ENCODE data around the gene NADSYN1. TPM values are rescaled to one million over a fixed set of nuclear protein-coding genes. Genes with fewer than 3 reads are reported as not detected.

Gene NADSYN1
- total RNA-seq, 1 donor from 2014 or later: 66.6 TPM

DNA sequence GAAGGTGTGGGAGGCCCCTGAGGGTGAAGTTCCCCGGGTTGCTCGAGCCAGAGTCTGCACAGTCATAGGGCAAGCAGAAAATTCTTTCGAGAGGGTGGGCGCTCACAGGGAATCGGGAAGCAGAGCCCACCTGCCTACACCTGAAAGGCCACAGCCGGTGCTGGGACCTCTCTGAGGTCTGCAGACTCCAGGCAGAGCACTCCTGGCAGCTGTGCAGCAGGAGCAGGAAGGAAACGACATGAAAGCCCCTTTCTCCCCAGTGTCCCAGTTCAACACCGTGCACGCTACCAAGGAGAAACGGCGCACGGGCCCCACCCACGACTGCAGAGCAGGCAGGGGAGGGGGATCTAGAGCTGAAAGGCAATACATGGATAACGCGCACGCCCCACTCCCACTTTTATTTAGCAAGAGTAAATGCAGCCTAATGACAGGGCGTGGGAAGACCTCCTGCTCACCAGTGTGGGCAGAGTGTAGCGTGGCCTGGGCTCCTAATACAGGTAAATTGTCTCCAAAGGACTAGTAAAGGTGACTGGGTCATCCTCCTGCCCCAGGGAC, 18.4 kb upstream of the NADSYN1 start:
- peaks cover 3% of the 10 kb centered on the region for H3K36me3 Mint-ChIP-seq
- no peak overlapping the region for H3K4me3 Mint-ChIP-seq
- H3K27me3 Mint-ChIP-seq: no peaks in the 10 kb centered on the region
- no peak for DNase-seq (ENCODE audit: extremely low spot score, unreplicated experiment)
- H3K27ac Mint-ChIP-seq: no peak overlapping the region
- H3K4me1 Mint-ChIP-seq (ENCODE audit: unreplicated experiment): peaks cover 10% of the 10 kb centered on the region
- H3K9me3 Mint-ChIP-seq: no peaks in the 10 kb centered on the region
- TF ChIP-seq, protein P1, sequence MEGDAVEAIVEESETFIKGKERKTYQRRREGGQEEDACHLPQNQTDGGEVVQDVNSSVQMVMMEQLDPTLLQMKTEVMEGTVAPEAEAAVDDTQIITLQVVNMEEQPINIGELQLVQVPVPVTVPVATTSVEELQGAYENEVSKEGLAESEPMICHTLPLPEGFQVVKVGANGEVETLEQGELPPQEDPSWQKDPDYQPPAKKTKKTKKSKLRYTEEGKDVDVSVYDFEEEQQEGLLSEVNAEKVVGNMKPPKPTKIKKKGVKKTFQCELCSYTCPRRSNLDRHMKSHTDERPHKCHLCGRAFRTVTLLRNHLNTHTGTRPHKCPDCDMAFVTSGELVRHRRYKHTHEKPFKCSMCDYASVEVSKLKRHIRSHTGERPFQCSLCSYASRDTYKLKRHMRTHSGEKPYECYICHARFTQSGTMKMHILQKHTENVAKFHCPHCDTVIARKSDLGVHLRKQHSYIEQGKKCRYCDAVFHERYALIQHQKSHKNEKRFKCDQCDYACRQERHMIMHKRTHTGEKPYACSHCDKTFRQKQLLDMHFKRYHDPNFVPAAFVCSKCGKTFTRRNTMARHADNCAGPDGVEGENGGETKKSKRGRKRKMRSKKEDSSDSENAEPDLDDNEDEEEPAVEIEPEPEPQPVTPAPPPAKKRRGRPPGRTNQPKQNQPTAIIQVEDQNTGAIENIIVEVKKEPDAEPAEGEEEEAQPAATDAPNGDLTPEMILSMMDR (conservative IDR thresholded peaks at IDR 0.05): no peak

DNA sequence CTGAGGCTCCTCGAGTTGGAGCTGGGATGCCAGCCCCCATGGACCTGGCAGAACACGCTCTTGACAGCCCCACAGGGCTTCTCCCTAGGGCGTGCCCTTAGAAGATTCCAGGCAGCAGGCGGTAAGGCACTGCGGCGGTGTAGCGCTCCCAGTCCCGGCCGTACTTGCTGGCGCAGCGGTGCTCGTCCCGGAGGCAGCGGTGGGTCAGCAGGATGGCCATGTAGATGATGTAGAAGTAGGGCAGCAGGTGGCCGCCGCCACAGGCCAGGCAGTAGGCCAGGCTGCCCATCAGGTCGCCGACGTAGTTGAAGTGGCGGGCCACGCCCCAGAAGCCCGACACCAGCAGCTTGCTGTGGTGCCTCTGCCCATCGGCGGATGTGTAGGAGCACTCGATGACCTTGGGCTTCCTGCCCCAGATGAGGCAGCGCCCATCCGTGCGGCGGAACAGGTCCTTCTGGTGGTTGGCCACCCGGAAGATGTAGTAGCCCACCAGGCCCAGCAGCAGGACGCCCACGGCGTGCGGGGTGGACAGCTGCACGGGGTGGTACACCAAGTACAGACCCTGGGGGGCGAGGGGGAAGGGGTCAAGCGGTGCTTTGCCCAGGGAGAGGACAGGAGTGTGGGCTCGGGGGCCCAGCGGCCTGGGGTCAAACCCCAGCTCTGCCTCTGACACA, 17.6 kb upstream of the NADSYN1 start:
- H3K4me1 Mint-ChIP-seq (ENCODE audit: unreplicated experiment): peaks cover 10% of the 10 kb centered on the region
- no peak overlapping the region for H3K4me3 Mint-ChIP-seq
- TF ChIP-seq, protein P1 (conservative IDR thresholded peaks at IDR 0.05): no peak
- H3K27me3 Mint-ChIP-seq: no peaks in the 10 kb centered on the region
- no peak for DNase-seq (ENCODE audit: extremely low spot score, unreplicated experiment)
- no peak overlapping the region for H3K27ac Mint-ChIP-seq
- H3K36me3 Mint-ChIP-seq: peaks cover 7% of the 10 kb centered on the region
- no peaks in the 10 kb centered on the region for H3K9me3 Mint-ChIP-seq

DNA sequence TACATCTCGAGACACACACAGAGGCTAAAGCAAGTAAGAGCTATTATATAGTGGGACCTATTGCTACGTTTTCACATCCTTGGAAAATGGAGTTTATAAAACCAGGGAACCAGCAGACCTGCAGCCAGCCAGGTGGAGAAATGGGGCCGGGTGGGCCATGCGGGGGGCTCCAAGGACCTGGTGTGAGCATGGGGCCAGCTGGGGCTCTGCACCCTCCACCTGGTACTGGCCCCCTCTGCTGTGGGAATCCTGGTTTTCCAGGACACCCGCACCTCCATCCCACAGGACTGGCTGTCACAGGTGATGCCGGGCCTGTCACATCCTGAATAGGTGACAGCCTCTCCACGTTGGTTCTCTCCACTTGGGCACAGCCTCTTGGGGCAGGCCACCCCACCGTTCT, 16.1 kb upstream of the NADSYN1 start:
- no peak for DNase-seq (ENCODE audit: extremely low spot score, unreplicated experiment)
- TF ChIP-seq, protein P1 (conservative IDR thresholded peaks at IDR 0.05): no peak
- Mint-ChIP-seq H3K27ac (no peak overlapping the region), H3K27me3 (no peaks in the 10 kb centered on the region), H3K4me3 (no peak overlapping the region), H3K36me3 (peaks cover 12% of the 10 kb centered on the region), H3K9me3 (no peaks in the 10 kb centered on the region), H3K4me1 (ENCODE audit: unreplicated experiment) (peaks cover 10% of the 10 kb centered on the region)

DNA sequence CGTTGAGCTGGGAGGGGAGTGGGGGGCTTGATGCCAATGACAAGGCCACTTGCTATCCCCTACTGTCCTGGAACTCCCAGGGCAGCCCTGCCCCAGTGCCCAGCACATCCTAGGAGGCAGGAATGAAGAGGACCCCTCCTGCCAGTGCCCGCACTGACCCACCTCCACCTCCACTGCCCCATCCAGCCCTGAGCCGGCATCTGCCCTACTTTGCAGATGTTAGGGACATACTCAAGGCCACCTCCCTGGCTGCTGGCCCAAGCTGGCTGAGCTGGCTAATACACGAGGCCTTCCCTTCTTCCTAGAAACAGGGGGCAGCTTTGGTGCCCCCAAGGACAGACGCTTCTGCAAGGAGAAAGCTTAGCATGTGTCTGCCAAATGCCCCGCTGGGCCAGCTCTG, 15.6 kb upstream of the NADSYN1 start:
- Mint-ChIP-seq H3K27me3 (no peaks in the 10 kb centered on the region), H3K9me3 (no peaks in the 10 kb centered on the region), H3K27ac (no peak overlapping the region), H3K4me3 (no peak overlapping the region), H3K36me3 (peaks cover 14% of the 10 kb centered on the region), H3K4me1 (ENCODE audit: unreplicated experiment) (peaks cover 10% of the 10 kb centered on the region)
- TF ChIP-seq, protein P1 (conservative IDR thresholded peaks at IDR 0.05): no peak
- no peak for DNase-seq (ENCODE audit: extremely low spot score, unreplicated experiment)

DNA sequence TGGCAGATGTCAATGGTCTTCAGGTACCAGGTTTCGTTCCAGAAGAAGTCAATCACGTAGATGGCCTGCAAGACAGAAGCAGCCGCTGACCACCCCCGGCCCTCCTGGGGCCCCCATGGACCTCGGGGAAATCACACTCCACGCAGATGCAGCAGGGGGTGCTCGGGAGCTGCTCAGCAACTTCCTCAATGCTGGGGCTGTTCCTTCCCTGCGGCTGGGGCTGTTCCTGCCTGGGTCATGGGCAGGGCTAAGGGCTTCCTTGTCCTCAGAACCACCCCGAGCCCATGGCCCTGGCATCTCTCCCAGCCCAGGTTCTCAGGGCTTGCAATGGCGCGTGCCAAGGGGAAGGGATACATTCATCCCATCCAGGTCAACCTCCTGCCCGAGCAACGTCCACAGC, 15.1 kb upstream of the NADSYN1 start:
- no peaks in the 10 kb centered on the region for H3K27me3 Mint-ChIP-seq
- H3K4me3 Mint-ChIP-seq: no peak overlapping the region
- TF ChIP-seq, protein P1 (conservative IDR thresholded peaks at IDR 0.05): no peak
- peaks cover 10% of the 10 kb centered on the region for H3K4me1 Mint-ChIP-seq (ENCODE audit: unreplicated experiment)
- no peak overlapping the region for H3K27ac Mint-ChIP-seq
- H3K9me3 Mint-ChIP-seq: no peaks in the 10 kb centered on the region
- DNase-seq (ENCODE audit: extremely low spot score, unreplicated experiment): no peak
- peaks cover 17% of the 10 kb centered on the region for H3K36me3 Mint-ChIP-seq
